Lower lobe of right lung (tissue), 2 donors: ENCODE measurements around the gene ADGRV1. TPM values are rescaled to one million over a fixed set of nuclear protein-coding genes. Genes with fewer than 3 reads are reported as not detected.
A peak's percentile ranks its signal among the peaks of the same experiment; 100 is the strongest.

Experiments
- ATAC-seq, 2 donors: fragments of 200-7000 bp; cut with Tn5 transposase; one replicate each; pipeline ENCODE4 v1.9.1; 2020 to 2022; ENCODE audit warnings: mild to moderate bottlenecking in 2 of 2, moderate library complexity in 2 of 2
- DNase-seq: peaks from one replicate; pipeline ENCODE4 v3.0.0-alpha.2; 2020
- H3K27ac ChIP-seq: fragments of 200-600 bp; one replicate; pipeline ENCODE4 v1.8.0; 2022
- H3K27me3 ChIP-seq: fragments of 200-600 bp; one replicate; pipeline ENCODE4 v1.8.0; 2022; ENCODE audit warnings: low read depth
- H3K36me3 ChIP-seq: fragments of 200-600 bp; one replicate; pipeline ENCODE4 v1.8.0; 2022; ENCODE audit warnings: mild to moderate bottlenecking
- H3K4me1 ChIP-seq: fragments of 200-600 bp; one replicate; pipeline ENCODE4 v1.8.0; 2022
- H3K4me3 ChIP-seq: fragments of 200-600 bp; one replicate; pipeline ENCODE4 v1.8.0; 2022; ENCODE audit warnings: mild to moderate bottlenecking
- H3K9me3 ChIP-seq: fragments of 200-600 bp; one replicate; pipeline ENCODE4 v1.8.0; 2022
- CTCF ChIP-seq: fragments of 200-600 bp; IDR thresholded peaks from one replicate; pipeline ENCODE4 v1.8.0; 2022; ENCODE audit warnings: antibody characterized with exemption, mild to moderate bottlenecking
- intact Hi-C: fragments of 100-400 bp; cut with DNase I; formaldehyde crosslinking; loops from one replicate; pipeline ENCODE4 v1.11.0; 2022
- total RNA-seq: library from RNA; stranded (reverse); fragmentation: NEBNext Ultra II Directional; extraction: Animal tissue kit (Norgen Biotek cat#: 25700); gene quantifications from one replicate; pipeline ENCODE4 v1.2.1, GENCODE V29; 2021
- donor health status: DM: no; HTN: yes; CAD: no; lungs with severe emphysema.

The ADGRV1 gene
- total RNA-seq, 1 donor from 2014 or later: 49.7 TPM

DNA sequence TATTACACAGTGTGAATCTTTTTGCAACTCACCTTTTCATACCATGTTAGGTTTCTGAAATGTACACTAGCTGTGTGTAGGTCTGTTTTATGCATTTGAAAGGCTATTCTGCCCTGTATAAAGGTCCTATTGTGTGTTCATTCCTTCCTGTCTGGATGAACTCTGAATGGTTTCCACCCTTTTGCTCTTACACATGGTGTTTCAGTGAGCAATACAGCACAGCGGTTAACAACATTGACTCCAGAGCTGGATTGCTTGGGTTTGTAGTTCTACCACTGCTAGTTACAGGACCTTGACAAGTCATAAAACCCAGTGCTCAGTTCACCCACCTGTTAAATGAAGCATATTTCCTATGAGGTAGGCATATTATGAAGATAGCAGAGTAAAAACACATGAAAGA is 331.6 kb downstream of the ADGRV1 start:
- H3K4me1 ChIP-seq: no peaks in the 10 kb centered on the region
- intact Hi-C loops: no loop called here
- no peaks in the 10 kb centered on the region for H3K27me3 ChIP-seq
- DNase-seq (no peak), ATAC-seq (no peak)
- H3K4me3 ChIP-seq: no peak overlapping the region
- TF ChIP-seq CTCF: no peak
- no peak overlapping the region for H3K27ac ChIP-seq
- no peaks in the 10 kb centered on the region for H3K9me3 ChIP-seq
- H3K36me3 ChIP-seq: no peaks in the 10 kb centered on the region

GRCh38 chr5:90894866-90895420 is 336.3 kb downstream of the ADGRV1 start:
- H3K4me1 ChIP-seq: no peaks in the 10 kb centered on the region
- H3K27ac ChIP-seq: no peak overlapping the region
- intact Hi-C loops: no loop called here
- no peak overlapping the region for H3K4me3 ChIP-seq
- TF ChIP-seq CTCF: no peak
- no peak for DNase-seq
- no peaks in the 10 kb centered on the region for H3K36me3 ChIP-seq
- no peaks in the 10 kb centered on the region for H3K27me3 ChIP-seq
- peak; percentile 49 to 63 for ATAC-seq
- H3K9me3 ChIP-seq: no peaks in the 10 kb centered on the region

DNA sequence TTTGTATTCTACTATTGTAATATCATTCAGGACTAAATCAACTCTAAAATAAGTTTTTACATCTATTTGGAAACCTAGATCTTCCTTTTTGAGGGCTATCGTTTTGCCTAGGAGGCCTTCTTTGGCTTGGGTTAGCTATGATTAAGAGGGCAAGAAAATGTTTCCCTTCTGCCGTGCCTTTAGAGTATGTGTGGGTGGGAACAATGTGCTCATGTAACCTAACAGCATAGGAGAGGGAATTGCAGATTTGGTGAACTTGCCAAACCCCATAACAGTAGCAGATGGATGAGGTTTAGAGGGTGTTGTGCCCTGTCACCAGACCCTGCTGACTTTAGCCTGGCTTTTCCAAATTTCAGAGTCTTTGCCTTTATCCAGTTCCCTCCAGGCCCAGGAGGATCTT is 339.0 kb downstream of the ADGRV1 start:
- ATAC-seq (no peak), DNase-seq (no peak)
- no peak for TF ChIP-seq CTCF
- H3K27me3 ChIP-seq: no peaks in the 10 kb centered on the region
- H3K4me3 ChIP-seq: no peak overlapping the region
- intact Hi-C loops: no loop called here
- H3K36me3 ChIP-seq: no peaks in the 10 kb centered on the region
- H3K4me1 ChIP-seq: no peaks in the 10 kb centered on the region
- no peaks in the 10 kb centered on the region for H3K9me3 ChIP-seq
- H3K27ac ChIP-seq: no peak overlapping the region

DNA sequence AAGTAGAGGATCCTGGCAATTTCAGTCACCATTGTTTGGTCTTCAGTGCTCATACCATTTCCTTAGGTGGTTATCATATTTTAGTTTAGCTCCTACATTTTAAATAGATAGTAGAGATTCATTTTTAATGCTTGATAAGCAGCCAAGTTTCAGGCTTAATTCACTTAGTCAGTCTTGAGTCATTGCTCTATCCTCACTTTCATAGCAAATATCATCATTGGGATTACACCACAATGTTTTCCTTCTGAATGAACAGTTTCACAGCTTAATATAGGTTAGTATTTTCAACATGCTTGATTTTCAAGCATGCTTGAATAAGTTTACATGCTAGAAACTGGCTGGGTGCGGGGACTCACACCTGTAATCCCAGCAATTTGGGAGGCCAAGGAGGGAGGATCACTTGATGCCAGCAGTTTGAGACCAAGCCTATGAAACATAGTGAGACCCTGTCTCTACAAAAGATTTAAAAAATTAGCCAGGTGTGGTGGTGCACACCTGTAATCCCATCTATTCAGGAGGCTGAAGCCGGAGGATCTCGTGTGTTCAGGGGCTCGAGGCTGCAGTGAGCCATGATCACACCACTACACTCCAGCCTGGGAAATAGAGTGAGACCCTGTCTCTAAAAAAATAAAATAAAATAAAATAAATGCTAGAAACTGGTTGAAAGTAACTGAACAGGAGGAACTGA is 339.9 kb downstream of the ADGRV1 start:
- Histone ChIP-seq H3K4me1 (no peaks in the 10 kb centered on the region), H3K27me3 (no peaks in the 10 kb centered on the region), H3K36me3 (no peaks in the 10 kb centered on the region), H3K4me3 (no peak overlapping the region), H3K27ac (no peak overlapping the region), H3K9me3 (no peaks in the 10 kb centered on the region)
- intact Hi-C loops: no loop called here
- DNase-seq: no peak
- ATAC-seq: no peak
- TF ChIP-seq CTCF: no peak

DNA sequence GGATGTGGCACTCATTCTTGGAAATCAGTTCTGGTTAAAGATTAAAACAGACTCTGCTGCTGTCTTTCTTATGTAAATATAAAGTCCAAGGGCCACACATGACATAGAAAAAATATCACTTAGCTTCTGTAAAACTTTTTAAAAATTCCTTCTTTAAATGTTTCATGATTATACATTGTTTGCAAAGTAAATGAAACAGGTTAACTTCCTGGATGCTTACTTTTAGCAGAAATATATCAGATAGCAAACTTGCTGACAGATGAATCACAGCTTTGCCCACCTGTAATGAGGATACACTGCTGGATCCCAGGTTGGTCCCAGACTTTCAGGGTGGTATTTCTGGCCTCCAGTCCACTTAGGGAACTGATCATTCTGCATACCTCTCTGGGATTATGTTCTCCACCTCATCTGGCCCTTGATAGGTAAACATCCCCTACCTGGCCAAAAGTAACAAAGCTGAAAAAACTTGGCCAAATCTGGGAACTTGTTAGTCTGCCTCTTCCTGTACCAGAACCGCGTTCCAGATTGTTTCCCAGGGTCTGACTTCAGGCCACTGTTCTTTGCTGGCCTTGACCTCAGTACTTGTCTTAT is 340.5 kb downstream of the ADGRV1 start:
- DNase-seq (no peak), ATAC-seq (peak in 1 of 2 donors; percentile 28)
- no peak for TF ChIP-seq CTCF
- Histone ChIP-seq H3K4me1 (no peaks in the 10 kb centered on the region), H3K27me3 (no peaks in the 10 kb centered on the region), H3K9me3 (no peaks in the 10 kb centered on the region), H3K27ac (no peak overlapping the region), H3K36me3 (no peaks in the 10 kb centered on the region), H3K4me3 (no peak overlapping the region)
- intact Hi-C loops: no loop called here
